ENCODE results near the gene HES6.

DNA sequence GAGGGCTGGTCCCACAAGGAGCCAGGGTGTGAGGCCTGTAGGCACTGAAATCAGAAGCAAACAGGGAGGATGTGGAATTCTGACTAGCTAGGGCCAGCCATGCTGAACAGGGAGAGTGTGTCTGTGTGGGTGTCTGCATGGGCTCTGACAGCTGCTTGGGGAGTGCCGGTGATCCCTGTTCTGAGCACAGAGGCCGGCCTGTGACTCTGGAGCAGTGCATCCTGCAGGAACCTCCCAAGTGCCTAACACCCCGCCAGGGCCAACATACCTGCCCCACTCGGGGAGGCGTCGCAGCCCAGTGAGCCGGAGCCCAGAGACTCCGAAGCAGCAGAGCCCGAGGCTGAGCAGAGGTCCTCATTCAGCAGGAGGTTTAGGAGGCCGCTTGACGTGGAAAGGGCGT lies 11.5 kb upstream of the HES6 start:
- TF ChIP-seq CTCF (conservative IDR thresholded peaks at IDR 0.05; ENCODE audit: low read length) (no peak), EZH2phosphoT487 (IDR thresholded peaks at IDR 0.05; ENCODE audit: borderline replicate concordance) (no peak)

Data from Loucy (cell line).